Head of caudate nucleus (tissue), 42 donors: ENCODE data around the gene YJEFN3.

ENCODE experiments used
- DNase-seq, 42 donors: peaks; one replicate each; pipeline versions ENCODE4 v3.0.0 to v3.0.0-alpha.2; 2020 to 2021; ENCODE audit warnings: mixed read lengths in 7 of 42
- intact Hi-C: fragments of 100-400 bp; cut with DNase I; formaldehyde crosslinking; loops from one replicate; pipeline ENCODE4 v1.15.0; 2022

The YJEFN3 gene, protein sequence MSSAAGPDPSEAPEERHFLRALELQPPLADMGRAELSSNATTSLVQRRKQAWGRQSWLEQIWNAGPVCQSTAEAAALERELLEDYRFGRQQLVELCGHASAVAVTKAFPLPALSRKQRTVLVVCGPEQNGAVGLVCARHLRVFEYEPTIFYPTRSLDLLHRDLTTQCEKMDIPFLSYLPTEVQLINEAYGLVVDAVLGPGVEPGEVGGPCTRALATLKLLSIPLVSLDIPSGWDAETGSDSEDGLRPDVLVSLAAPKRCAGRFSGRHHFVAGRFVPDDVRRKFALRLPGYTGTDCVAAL

DNA sequence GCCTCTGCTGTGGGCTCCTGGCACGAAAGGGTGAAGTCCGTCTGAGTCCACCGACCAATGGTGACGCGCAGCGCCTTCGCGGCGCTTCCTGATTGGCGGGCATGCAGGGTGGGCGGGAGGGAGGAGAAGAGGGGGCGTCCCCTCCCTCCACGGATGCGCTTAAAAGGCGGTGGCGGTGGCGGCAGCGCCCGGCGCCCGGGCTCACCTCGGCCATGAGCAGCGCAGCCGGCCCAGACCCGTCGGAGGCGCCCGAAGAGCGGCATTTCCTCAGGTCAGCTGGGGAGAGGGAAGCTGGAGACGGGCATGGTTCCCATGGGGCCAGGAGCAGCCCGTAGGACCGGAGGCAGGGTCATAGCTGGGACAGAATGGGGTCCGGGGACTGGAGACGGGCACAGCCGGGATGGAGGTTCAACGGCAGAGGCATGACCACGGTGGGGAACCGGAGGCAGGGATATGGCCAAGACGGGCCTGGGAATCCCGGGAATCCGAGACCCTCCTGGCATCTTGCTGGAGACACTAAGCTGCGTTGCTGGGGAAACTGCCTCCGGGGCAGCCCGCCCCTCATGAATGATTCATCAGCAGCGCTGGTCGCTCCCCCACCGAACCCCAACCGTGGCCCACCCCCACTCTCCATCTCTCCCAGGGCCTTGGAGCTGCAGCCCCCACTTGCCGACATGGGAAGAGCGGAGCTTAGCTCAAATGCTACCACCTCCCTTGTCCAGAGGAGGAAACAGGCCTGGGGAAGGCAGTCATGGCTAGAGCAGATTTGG is at the start of gene YJEFN3:
TSS of gene YJEFN3 (plus strand) at position 191 of the 770 bp plus-strand sequence. CDS start at position 213, 22 bp downstream.
- intact Hi-C loops: no loop called here
- DNase-seq: peak; percentile 55 to 94 (median 85)

DNA sequence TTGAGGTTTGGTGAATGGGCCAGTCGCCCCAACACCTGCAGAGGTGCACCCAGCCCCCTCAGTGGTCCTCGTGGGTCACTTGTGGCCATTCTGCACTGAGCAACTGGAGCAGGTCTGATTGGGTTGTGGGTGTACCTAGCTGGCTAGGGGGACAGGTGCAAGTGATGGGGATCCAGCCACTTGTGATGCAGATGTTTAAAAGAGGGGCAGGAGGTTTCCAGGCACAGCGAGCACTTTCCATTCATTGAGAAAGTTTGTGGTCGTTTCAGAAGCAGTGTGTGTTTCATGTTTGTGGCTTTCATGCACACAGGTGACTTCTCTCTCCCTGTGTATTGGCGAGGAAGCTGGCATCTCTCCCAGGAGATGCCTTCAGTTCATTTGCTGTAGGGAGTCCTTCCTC is 48.0 kb upstream of the YJEFN3 start:
- intact Hi-C loops: no loop called here
- DNase-seq: no peak

GRCh38 chr19:19482809-19483596 is 45.7 kb upstream of the YJEFN3 start:
- intact Hi-C loops: no loop called here
- DNase-seq: no peak

- intact Hi-C loops: loop anchor here (5.0 kb wide), 1 partner anchor 118 kb away; no protein-coding TSS in a partner anchor
- peak in 3 of 42 donors; percentile 24 to 47 (median 26) for DNase-seq
Observed at GRCh38 chr19:19485161-19485997, 43.3 kb upstream of the YJEFN3 start.

- intact Hi-C loops: loop anchor here (5.0 kb wide), 1 partner anchor 119 kb away; no protein-coding TSS in a partner anchor
- DNase-seq: no peak
Observed at GRCh38 chr19:19485998-19486290, 42.8 kb upstream of the YJEFN3 start.

- intact Hi-C loops: loop anchor here (5.0 kb wide), 1 partner anchor 119 kb away; no protein-coding TSS in a partner anchor
- DNase-seq: peak in 4 of 42 donors; percentile 9 to 27 (median 26)
Observed at GRCh38 chr19:19486343-19487076, 42.2 kb upstream of the YJEFN3 start.

DNA sequence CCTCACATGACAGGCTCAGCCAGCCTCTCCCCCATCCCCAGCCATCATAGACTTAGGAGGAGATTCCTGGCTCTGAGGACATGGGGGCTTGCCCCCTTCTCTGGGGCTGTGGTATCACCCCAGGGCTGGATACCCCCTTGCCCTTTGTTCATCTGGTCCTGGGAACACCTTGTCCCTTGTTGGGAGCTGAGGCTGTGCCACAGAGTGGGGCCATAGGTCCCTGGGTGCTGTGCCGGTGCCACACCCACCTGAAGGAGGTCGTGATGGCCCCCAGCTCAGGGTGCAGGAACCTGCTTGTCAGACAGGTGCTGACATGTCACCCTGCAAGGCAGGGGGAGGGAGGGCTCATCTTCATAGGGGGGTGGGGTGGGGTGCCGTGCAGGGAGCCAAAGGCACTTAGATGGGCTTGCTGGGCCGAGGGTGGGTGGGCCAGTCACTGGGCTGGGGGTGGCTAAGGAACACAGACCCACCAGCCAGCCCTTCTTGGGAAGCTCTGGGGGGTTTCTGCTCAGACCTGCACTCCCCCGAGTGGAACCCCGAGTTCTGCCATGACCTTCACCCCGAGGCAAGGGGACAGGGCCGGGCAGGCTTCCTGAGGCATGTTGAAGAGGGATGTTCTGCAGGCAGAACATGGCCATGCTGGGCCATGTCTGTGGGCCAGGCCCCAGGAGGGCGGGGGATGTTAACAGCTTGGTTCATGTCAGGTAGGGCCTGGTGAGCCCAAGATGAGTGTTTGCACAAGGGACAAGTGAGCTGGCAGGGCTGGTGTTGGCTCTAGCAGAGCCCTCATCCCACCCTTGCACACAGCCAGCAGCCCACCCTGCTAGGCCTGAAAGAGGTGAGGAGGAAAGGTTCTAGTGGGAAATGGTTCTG is 41.4 kb upstream of the YJEFN3 start:
- intact Hi-C loops: loop anchor here (5.0 kb wide), 1 partner anchor 120 kb away; no protein-coding TSS in a partner anchor
- no peak for DNase-seq

GRCh38 chr19:19487950-19488874 is 40.5 kb upstream of the YJEFN3 start:
- no peak for DNase-seq
- intact Hi-C loops: loop anchor here (5.0 kb wide), 1 partner anchor 121 kb away; no protein-coding TSS in a partner anchor

DNA sequence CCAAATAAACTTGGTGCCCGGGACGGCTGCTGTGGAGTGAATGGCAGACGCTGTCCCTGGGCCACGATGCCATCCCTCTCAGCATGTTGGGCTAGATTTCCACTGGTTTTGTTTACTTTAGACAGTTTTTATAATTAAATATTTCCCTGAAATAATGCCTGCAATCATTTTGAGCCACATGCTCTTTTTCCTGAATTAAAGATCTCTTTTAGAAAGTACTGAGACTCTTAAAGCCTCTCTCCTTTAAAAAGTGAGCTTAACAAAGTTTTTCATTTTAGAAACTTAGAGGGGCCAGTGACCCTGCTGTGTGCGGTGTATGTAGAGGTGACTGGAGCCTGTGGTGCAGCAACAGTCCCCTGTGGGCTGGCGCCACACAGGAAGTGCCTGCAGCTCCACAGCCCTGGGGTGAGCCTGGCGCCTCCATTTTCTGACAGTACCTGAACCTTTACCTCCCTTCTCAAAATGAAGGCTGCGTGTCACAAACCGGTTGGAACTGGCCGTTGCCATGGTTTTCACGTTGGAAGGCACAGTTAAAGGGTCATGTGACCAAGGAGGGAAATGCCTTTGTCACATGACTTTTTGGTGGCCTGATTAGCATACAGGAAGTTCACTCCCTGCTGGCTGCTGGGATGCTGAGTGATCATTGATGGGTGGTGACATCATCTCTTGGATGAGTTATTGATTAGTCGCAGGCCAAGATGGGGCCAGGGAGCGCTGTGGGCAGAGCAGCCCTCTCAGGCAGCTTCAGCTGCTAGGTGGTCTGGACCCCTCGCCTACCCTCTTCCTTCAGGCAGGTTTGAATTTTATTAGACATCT is 39.6 kb upstream of the YJEFN3 start:
- intact Hi-C loops: loop anchor here (5.0 kb wide), 1 partner anchor 122 kb away; no protein-coding TSS in a partner anchor
- DNase-seq: peak; percentile 45 to 91 (median 79)

- intact Hi-C loops: loop anchor here (5.0 kb wide), 1 partner anchor 123 kb away; no protein-coding TSS in a partner anchor
- DNase-seq: peak in 1 of 42 donors; percentile 28
Observed at GRCh38 chr19:19489804-19490204, 38.9 kb upstream of the YJEFN3 start.

DNA sequence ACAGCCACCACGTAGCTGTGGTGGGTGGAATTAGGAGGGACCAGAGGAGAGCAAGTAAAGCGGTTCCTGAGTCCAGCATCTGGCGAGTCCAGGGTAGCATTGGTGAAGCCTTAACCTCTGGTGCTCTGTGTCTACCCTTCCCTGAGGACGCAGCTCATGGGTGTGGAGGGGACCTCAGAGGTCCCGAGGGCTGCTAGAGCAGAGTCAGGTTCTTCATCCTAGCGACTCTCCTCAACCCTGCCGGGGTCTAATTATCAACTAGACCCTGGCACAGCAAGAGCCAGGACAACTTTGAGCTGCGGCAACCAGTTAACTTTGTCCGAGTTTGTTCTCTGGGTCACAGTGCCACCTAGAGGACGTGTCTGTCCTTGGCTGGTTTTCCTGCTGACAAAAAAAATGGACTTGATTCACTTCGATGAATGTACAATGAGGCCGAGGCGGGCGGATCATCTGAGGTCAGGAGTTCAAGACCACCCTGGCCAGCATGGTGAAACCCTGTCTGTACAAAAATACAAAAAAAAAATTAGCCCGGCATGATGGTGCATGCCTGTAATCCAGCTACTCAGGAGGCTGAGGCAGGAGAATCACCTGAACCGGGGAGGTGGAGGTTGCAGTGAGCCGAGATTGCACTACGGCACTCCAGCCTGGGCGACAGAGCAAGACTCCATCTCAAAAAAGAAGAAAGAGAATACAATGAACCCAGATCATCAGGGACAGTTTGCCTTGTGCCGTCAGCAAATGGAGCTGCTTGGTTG is 38.3 kb upstream of the YJEFN3 start:
- intact Hi-C loops: no loop called here
- DNase-seq: peak; percentile 63 to 93 (median 83)

DNA sequence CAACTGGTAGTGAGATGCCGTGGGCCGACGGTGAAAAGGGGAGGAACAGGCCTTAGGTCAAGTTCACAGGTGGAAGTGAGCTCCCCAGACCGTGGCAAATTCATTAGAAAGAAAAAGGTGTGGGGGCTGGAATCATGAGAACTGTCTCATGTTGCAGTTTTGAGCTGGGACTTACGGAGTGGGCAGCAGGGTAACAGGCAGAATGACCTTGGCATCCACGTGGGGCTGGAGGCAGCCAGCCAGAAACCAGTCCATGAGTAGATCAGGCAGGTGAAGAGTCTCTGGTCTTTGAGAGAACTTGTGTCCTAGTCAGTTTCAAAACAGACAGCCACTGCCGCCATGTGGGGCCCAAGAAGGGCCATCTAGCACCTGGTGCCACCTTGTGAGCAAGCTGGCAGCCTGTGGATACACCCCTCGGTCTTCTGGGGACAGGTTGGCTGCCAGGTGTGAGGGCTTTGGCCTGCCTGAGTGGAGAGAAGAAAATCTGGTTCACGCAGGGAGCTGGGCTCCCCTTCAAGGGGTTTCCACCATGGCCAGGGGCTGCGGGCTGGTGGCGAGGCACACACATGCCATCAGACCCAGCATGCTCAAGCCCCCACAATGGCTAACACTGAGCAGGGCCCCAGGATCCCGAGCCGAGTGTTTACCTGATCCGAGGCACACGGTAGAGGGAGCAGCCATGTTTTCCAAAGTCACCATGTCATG is 37.2 kb upstream of the YJEFN3 start:
- no peak for DNase-seq
- intact Hi-C loops: no loop called here

GRCh38 chr19:19492026-19492610 is 36.6 kb upstream of the YJEFN3 start:
- DNase-seq: no peak
- intact Hi-C loops: no loop called here
